ENCODE data around the gene DLEC1. TPM values are rescaled to one million over a fixed set of nuclear protein-coding genes. Genes with fewer than 3 reads are reported as not detected.

Gene DLEC1
- total RNA-seq, 2 experiments from 2014 or later = 0.70 to 1.1 TPM

DNA sequence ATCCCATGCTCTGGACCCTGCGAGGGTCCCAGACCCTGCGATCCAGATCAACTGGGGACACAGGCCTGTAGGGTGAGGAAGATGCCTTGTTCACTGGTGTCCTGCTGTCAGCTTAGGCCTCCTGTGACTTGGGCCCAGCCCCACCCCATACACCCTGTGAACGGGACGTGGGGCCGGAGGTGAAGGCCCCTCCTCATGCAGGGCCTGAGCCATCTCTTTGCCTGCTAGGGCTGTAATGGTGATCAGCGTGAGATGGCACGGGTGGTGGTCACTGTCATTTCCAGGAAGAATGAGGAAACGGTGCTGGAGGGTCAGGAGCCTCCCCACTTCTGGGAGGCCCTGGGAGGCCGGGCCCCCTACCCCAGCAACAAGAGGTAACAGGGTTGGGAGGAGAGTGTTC is 36.1 kb upstream of the DLEC1 start:
- intact Hi-C loops (cut with micrococcal nuclease) = loop anchor here (1.0 kb wide), 1 partner anchor 29 kb away; no protein-coding TSS in a partner anchor
- Mint-ChIP-seq H3K36me3 (peaks cover 9% of the 10 kb centered on the region), H3K9me3 (no peaks in the 10 kb centered on the region), H3K27ac (peak overlapping the region; percentile 15), H3K27me3 (no peaks in the 10 kb centered on the region), H3K4me3 (no peak overlapping the region), H3K4me1 (ENCODE audit: low read depth) (peaks cover 31% of the 10 kb centered on the region)
- DNase-seq = no peak
- POLR2A ChIA-PET = no interaction called here
- CTCF ChIA-PET = interaction anchor here (1.1 to 2.4 kb wide), 7 partner anchors 10 to 477 kb away, joined by 3 to 16 read pairs (median 6); partner anchors contain the start of gene DLEC1

DNA sequence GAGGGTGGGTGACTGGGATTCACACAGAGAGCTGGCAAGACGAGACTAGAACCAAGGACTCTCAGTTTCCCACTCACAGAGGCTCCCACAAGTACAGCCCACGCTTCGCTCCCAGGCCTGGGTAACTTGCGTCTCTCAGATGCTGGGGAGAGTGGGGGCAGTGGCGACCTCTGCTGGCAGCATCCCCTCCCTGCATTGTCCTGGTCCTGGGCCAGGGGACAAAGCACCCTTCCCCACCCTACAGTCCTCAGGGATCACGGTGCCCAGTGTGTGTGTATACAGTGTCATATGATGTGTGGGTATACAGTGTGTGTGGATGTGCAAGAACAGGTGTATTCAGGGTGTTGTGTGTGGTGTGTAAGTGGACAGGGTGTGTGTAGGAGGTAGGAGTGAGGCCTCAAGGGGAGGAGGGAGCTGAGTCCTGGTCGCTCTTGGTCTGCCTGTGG is 35.6 kb upstream of the DLEC1 start:
- H3K27ac Mint-ChIP-seq = peak overlapping the region; percentile 15

DNA sequence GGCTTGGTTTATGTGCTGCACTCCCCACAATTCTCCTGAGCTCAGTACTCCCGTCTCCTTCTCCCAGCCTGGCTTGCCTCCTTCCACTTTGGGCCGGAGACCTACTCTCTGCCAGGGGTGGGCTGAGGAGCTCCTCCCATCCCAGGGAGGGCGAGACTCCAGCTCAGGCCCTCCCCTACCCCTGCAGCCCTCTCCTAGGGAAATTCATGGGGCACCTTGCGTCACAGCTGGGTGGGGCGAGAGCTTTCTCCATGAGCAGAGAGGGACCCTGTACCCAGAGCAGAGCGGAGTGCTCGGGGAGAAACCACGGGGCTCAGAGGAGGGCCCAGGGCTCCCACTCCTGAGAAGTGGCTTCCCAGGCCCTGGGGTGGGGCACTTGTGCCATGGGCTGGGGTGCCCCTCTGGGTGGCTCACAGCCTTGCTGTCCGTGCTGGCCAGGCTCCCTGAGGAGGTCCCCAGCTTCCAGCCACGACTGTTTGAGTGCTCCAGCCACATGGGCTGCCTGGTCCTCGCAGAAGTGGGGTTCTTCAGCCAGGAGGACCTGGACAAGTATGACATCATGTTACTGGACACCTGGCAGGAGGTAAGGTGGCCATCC is 35.1 kb upstream of the DLEC1 start:
- CTCF ChIA-PET = interaction anchor here (0.5 to 2.4 kb wide), 13 partner anchors 9 to 476 kb away, joined by 3 to 16 read pairs (median 5); partner anchors contain the start of gene DLEC1
- H3K27ac Mint-ChIP-seq = peak overlapping the region; percentile 54
- intact Hi-C loops (cut with micrococcal nuclease) = loop anchor here (1.0 kb wide), 2 partner anchors 30 to 36 kb away; no protein-coding TSS in a partner anchor

More for the DNA sequence above, 35.6 kb upstream of the DLEC1 start:
- DNase-seq = peak; percentile 79
- Mint-ChIP-seq H3K9me3 (no peaks in the 10 kb centered on the region), H3K27me3 (no peaks in the 10 kb centered on the region), H3K36me3 (peaks cover 9% of the 10 kb centered on the region), H3K4me3 (no peak overlapping the region), H3K4me1 (ENCODE audit: low read depth) (peaks cover 27% of the 10 kb centered on the region)
- intact Hi-C loops (cut with micrococcal nuclease) = loop anchor here (1.0 kb wide), 1 partner anchor 29 kb away; no protein-coding TSS in a partner anchor
- POLR2A ChIA-PET = no interaction called here
- CTCF ChIA-PET = interaction anchor here (0.5 to 2.4 kb wide), 13 partner anchors 9 to 477 kb away, joined by 3 to 16 read pairs (median 5); partner anchors contain the start of gene DLEC1

DNA sequence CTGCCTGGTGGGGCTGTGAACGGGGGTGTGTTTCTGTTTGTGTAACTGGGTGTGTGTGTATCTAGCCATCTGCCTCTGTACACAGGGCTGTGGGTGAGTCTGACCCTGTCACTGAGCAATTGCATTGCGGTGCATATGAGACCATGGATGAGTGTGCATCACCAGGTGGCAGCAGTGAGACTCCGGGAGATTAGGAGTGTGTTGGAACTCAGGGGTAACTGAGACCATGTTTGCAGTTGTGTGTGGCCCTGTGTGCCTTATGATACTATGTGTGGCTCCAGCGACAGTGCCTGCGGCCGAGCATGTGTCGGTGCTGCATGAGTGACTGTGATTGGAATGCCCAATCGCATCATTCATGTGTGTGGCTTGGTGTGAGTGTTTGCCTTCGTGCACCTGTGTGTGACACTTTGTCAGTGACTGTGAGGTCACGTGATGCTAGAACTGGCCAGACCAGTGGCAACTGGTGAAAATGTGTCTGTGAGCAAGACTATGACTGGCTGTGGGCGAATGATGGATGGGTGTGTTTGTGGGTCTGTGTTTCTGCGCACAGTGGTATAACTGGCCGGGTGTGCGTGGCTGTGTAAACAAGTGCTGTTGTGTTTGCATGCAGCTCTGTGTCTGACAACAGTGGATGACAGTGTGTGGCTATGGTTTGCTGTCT is 34.5 kb upstream of the DLEC1 start:
- no peaks in the 10 kb centered on the region for H3K9me3 Mint-ChIP-seq
- H3K27me3 Mint-ChIP-seq = no peaks in the 10 kb centered on the region
- peak; percentile 72 for DNase-seq
- peaks cover 17% of the 10 kb centered on the region for H3K4me1 Mint-ChIP-seq (ENCODE audit: low read depth)
- H3K36me3 Mint-ChIP-seq = peaks cover 9% of the 10 kb centered on the region
- intact Hi-C loops (cut with micrococcal nuclease) = loop anchor here (1.0 kb wide), 1 partner anchor 36 kb away; no protein-coding TSS in a partner anchor
- peak overlapping the region; percentile 54 for H3K27ac Mint-ChIP-seq
- H3K4me3 Mint-ChIP-seq = no peak overlapping the region
- CTCF ChIA-PET = interaction anchor here (0.7 to 2.4 kb wide), 13 partner anchors 8 to 476 kb away, joined by 3 to 16 read pairs (median 5); partner anchors contain the start of gene DLEC1
- POLR2A ChIA-PET = no interaction called here

More for the DNA sequence above, 35.1 kb upstream of the DLEC1 start:
- Mint-ChIP-seq H3K36me3 (peaks cover 9% of the 10 kb centered on the region), H3K4me1 (ENCODE audit: low read depth) (peaks cover 23% of the 10 kb centered on the region), H3K4me3 (no peak overlapping the region), H3K27me3 (no peaks in the 10 kb centered on the region), H3K9me3 (no peaks in the 10 kb centered on the region)
- POLR2A ChIA-PET = no interaction called here
- DNase-seq = no peak

DNA sequence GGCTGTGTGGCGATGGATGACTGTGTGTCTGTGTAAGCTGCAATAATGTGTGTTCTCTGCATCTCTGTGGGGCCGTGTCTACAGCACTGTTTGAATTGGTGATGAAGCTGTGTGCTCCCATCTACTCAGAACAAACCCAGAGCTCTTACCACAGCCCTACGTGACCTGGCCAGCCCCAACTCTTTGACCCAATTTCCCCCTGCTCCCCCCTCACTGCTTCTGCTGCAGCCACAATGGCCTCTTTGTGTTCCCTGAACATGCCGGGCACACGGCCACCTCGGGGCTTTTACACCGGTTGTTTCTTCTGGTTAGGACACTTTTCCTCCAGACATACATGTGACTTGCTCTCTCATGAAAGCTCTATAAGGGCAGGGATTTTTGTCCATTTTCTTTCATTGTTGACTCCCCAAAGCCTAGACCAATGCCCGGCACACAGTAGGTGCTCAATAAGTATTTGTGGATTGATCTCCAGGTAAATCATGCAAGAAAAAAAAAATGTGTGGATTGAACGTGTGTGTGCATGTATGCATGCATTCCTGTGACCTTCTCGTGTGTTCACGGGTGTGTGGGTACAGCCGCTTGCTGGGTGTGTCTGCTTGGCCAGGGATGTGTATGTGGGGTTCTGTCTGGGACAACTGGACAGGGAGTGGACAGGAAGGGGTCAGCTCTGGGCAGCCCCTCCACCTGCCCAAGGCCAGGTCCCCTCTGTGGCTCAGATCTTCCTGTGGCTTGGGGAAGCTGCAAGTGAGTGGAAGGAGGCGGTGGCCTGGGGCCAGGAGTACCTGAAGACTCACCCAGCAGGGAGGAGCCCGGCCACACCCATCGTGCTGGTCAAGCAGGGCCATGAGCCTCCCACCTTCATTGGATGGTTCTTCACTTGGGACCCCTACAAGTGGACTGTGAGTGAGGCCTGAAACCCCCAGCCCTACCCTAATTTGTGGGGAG is 33.7 kb upstream of the DLEC1 start:
- POLR2A ChIA-PET = interaction anchor here (0.5 kb wide), 1 partner anchor 921 kb away, joined by 3 read pairs; no protein-coding TSS in a partner anchor
- Mint-ChIP-seq H3K36me3 (peaks cover 9% of the 10 kb centered on the region), H3K27ac (no peak overlapping the region)

DNA sequence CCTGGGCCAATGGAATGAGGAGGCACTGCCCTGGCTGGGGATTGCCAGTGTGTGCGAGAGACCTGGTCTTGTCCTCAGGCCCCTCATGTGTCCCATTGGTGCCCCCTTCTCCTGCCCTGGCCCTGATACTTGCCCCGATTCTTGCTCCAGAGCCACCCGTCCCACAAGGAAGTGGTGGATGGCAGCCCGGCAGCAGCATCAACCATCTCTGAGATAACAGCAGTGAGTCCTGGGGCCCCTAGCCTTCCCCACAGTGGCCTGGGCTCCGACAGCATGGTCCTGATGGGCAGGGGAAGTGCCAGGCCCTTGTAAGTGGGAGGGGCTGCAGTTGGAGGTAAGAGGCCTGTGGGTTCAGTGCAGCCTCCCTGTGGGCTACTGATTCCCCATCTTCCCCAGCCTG is 33.0 kb upstream of the DLEC1 start:
- no peak overlapping the region for H3K4me3 Mint-ChIP-seq
- H3K27ac Mint-ChIP-seq = no peak overlapping the region
- H3K27me3 Mint-ChIP-seq = no peaks in the 10 kb centered on the region
- peaks cover 16% of the 10 kb centered on the region for H3K4me1 Mint-ChIP-seq (ENCODE audit: low read depth)
- CTCF ChIA-PET = interaction anchor here (1.0 to 1.5 kb wide), 3 partner anchors 9 to 34 kb away, joined by 4 to 6 read pairs (median 4); no protein-coding TSS in a partner anchor
- H3K9me3 Mint-ChIP-seq = no peaks in the 10 kb centered on the region
- peaks cover 9% of the 10 kb centered on the region for H3K36me3 Mint-ChIP-seq
- no peak for DNase-seq
- POLR2A ChIA-PET = no interaction called here
- intact Hi-C loops (cut with micrococcal nuclease) = no loop called here

More for the DNA sequence above, 33.7 kb upstream of the DLEC1 start:
- CTCF ChIA-PET = interaction anchor here (0.7 to 2.4 kb wide), 7 partner anchors 9 to 150 kb away, joined by 3 to 6 read pairs (median 4); no protein-coding TSS in a partner anchor
- no peak for DNase-seq
- Mint-ChIP-seq H3K27me3 (no peaks in the 10 kb centered on the region), H3K4me1 (ENCODE audit: low read depth) (peaks cover 16% of the 10 kb centered on the region), H3K9me3 (no peaks in the 10 kb centered on the region), H3K4me3 (no peak overlapping the region)
- intact Hi-C loops (cut with micrococcal nuclease) = no loop called here

DNA sequence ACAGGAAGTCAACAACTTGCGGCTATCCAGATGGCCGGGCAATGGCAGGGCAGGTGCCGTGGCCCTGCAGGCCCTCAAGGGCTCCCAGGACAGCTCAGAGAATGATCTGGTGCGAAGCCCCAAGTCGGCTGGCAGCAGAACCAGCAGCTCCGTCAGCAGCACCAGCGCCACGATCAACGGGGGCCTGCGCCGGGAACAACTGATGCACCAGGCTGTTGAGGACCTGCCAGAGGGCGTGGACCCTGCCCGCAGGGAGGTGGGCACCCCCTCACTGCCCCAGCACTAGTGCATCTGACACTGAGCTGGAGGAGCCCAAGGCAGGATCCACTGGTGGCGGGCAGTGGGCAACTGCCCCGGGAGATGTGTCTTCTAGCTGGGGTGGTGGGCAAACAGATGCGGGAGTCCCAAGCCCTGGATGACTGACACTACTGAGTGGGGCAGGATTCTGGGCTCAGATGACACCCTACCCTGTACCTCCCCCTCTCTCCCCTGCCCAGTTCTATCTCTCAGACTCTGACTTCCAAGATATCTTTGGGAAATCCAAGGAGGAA is 32.5 kb upstream of the DLEC1 start:
- Mint-ChIP-seq H3K27me3 (no peaks in the 10 kb centered on the region), H3K36me3 (peaks cover 9% of the 10 kb centered on the region), H3K4me3 (no peak overlapping the region), H3K9me3 (no peaks in the 10 kb centered on the region), H3K4me1 (ENCODE audit: low read depth) (peaks cover 16% of the 10 kb centered on the region), H3K27ac (no peak overlapping the region)
- ChIA-PET POLR2A (no interaction called here), CTCF (interaction anchor here (0.5 to 1.3 kb wide), 5 partner anchors 10 to 1216 kb away, joined by 3 to 4 read pairs (median 3); no protein-coding TSS in a partner anchor)
- DNase-seq = no peak
- intact Hi-C loops (cut with micrococcal nuclease) = no loop called here

DNA sequence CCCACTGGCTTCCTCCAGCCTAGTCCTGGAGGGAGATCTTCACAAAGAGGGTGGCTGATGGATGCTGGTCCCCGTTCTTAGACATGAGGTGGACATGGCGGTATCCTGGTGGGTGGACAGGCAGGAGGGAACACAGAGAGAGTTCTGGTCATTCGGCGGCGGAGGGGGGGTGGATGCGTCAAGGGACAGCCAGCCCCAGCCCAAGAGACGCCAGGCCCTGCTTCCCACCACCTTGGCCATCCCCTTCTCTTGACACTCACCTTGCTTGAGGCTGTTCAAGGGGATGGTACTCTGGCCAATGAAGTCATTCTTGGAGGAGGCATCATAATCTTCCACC is 31.3 kb upstream of the DLEC1 start:
- CTCF ChIA-PET = interaction anchor here (1.3 kb wide), 1 partner anchor 15 kb away, joined by 3 read pairs; no protein-coding TSS in a partner anchor
- POLR2A ChIA-PET = no interaction called here
- no peaks in the 10 kb centered on the region for H3K9me3 Mint-ChIP-seq
- DNase-seq = no peak
- H3K27ac Mint-ChIP-seq = no peak overlapping the region
- H3K36me3 Mint-ChIP-seq = peaks cover 9% of the 10 kb centered on the region
- intact Hi-C loops (cut with micrococcal nuclease) = no loop called here
- no peaks in the 10 kb centered on the region for H3K27me3 Mint-ChIP-seq
- H3K4me1 Mint-ChIP-seq (ENCODE audit: low read depth) = peaks cover 16% of the 10 kb centered on the region
- no peak overlapping the region for H3K4me3 Mint-ChIP-seq

DNA sequence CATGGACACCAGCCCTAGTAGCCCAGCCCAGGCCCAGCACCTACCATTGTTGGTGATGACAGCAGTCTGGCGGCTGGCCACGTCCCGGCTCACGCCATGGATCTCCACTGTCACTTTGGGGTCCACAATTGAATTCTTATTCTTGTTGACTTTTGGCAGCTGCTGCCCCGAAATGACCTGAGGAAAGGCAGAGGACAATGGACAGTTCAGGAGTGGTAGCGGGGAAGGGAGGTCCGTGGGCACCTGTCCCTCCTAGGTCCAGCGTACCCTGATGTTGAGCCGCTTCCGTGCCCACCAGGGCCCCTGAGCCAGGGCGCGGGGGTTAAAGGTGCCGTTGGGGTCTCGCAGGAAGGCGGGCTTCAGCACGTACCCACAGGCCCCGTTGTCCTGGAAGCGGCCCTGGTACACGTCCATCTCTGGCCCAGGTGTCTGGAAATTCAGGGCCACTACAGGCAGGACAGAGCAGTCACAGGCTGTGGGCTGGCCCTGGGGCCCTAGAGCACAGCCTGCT is 30.8 kb upstream of the DLEC1 start:
- intact Hi-C loops (cut with micrococcal nuclease) = no loop called here
- no peaks in the 10 kb centered on the region for H3K27me3 Mint-ChIP-seq
- H3K27ac Mint-ChIP-seq = no peak overlapping the region
- CTCF ChIA-PET = no interaction called here
- DNase-seq = no peak
- peaks cover 11% of the 10 kb centered on the region for H3K4me1 Mint-ChIP-seq (ENCODE audit: low read depth)
- peaks cover 7% of the 10 kb centered on the region for H3K36me3 Mint-ChIP-seq
- POLR2A ChIA-PET = interaction anchor here (1.4 kb wide), 1 partner anchor 9 kb away, joined by 3 read pairs; no protein-coding TSS in a partner anchor
- H3K4me3 Mint-ChIP-seq = no peak overlapping the region
- no peaks in the 10 kb centered on the region for H3K9me3 Mint-ChIP-seq

DNA sequence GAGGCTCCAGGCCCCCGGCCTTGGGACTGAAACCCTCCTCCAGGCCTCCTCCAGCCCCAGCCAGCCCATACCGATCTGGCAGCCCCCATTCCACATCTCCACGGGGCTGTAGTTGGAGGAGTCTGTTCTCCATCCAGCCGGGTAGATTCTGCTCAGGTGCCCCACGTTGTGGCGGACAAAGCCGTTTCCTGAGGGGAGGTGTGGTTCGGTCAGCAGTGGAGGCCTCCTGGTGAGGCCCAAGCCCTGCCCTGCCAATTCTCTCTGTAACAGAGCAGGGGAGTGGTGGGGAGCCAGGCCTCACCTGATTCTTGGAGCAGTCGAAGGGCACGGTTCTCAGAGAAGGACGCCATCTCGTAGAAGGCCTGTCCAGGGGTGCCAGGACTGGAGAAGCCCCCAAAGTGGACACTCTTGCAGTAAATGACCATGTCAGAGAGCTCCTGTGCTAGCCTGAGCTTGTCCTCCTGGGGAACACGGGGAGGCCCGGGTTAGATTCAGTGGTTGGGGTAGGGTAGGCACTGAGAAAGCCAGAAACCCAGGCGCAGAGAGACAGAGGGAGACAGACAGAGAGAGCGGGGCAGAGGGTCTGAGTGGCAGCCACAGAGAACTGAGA is 29.9 kb upstream of the DLEC1 start:
- no peak for DNase-seq
- H3K36me3 Mint-ChIP-seq = peaks cover 7% of the 10 kb centered on the region
- intact Hi-C loops (cut with micrococcal nuclease) = no loop called here
- ChIA-PET CTCF (no interaction called here), POLR2A (interaction anchor here (1.4 kb wide), 1 partner anchor 8 kb away, joined by 3 read pairs; no protein-coding TSS in a partner anchor)
- H3K4me3 Mint-ChIP-seq = no peak overlapping the region
- no peak overlapping the region for H3K27ac Mint-ChIP-seq
- no peaks in the 10 kb centered on the region for H3K27me3 Mint-ChIP-seq
- H3K9me3 Mint-ChIP-seq = no peaks in the 10 kb centered on the region
- H3K4me1 Mint-ChIP-seq (ENCODE audit: low read depth) = peaks cover 8% of the 10 kb centered on the region

Measured in activated CD4-positive, alpha-beta memory T cell treated with anti-CD3 and anti-CD28 coated beads for 36 hours (primary cell).